Measurements from ENCODE around the gene GLO1.

Gene GLO1

GRCh38 chr6:38637756-38638155 lies 65.2 kb downstream of the GLO1 start:
- CTCF ChIA-PET = interaction anchor here (0.6 kb wide), 1 partner anchor 221 kb away, joined by 3 read pairs; no protein-coding TSS in a partner anchor
- TF ChIP-seq ARNT (IDR thresholded peaks at IDR 0.05) = no peak
- TF ChIP-seq FOXK2 (IDR thresholded peaks at IDR 0.05) = no peak
- TF ChIP-seq CTBP1 (IDR thresholded peaks at IDR 0.05; ENCODE audit: borderline replicate concordance) = no peak
- no peak for TF ChIP-seq LEF1 (IDR thresholded peaks at IDR 0.05; ENCODE audit: borderline replicate concordance)
- TF ChIP-seq ELF4 (IDR thresholded peaks at IDR 0.05) = no peak
- no peak for TF ChIP-seq NFRKB (IDR thresholded peaks at IDR 0.05)
- TF ChIP-seq ZNF384 (IDR thresholded peaks at IDR 0.05) = no peak
- no peak for TF ChIP-seq HDGF (IDR thresholded peaks at IDR 0.05; ENCODE audit: borderline replicate concordance)
- no peak for TF ChIP-seq PKNOX1 (IDR thresholded peaks at IDR 0.05)
- no peak for TF ChIP-seq BHLHE40 (IDR thresholded peaks at IDR 0.05; ENCODE audit: borderline replicate concordance)
- no peak for TF ChIP-seq FOXA1 (IDR thresholded peaks at IDR 0.05)
- no peak for TF ChIP-seq SUZ12 (IDR thresholded peaks at IDR 0.05)
- no peak for TF ChIP-seq TARDBP (IDR thresholded peaks at IDR 0.05)
- TF ChIP-seq FOXM1 (IDR thresholded peaks at IDR 0.05; ENCODE audit: borderline replicate concordance) = no peak
- TF ChIP-seq L3MBTL2 (conservative IDR thresholded peaks at IDR 0.05) = no peak
- TF ChIP-seq SP1 (IDR thresholded peaks at IDR 0.05) = no peak
- DNase-seq (ENCODE audit: extremely low spot score) = no peak
- POLR2A ChIA-PET = interaction anchor here (1.7 kb wide), 1 partner anchor 11 kb away, joined by 6 read pairs; no protein-coding TSS in a partner anchor

DNA sequence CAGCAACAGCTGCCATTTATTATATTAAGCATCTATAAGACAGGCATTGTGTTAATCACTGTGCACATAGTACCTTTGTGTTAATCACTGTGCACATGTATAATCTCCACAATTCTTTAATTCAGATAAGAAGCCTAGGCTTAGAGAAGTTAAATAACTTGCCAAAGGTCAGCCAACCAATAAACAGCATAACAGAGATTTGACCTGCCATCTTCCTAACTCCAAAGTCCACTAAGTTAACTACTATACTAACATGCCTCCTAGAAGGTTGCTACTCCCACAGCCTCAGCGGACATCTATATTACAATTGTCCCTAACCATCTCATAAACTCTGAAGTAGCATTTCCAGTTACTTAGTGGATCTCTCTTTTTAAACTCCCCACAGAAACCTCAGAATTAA lies 66.9 kb downstream of the GLO1 start:
- TF ChIP-seq SP1 (IDR thresholded peaks at IDR 0.05) (no peak), ZNF384 (IDR thresholded peaks at IDR 0.05) (no peak), CTBP1 (IDR thresholded peaks at IDR 0.05; ENCODE audit: borderline replicate concordance) (no peak), FOXM1 (IDR thresholded peaks at IDR 0.05; ENCODE audit: borderline replicate concordance) (no peak), SUZ12 (IDR thresholded peaks at IDR 0.05) (no peak), TARDBP (IDR thresholded peaks at IDR 0.05) (no peak), L3MBTL2 (conservative IDR thresholded peaks at IDR 0.05) (no peak), ELF4 (IDR thresholded peaks at IDR 0.05) (no peak), FOXK2 (IDR thresholded peaks at IDR 0.05) (no peak), LEF1 (IDR thresholded peaks at IDR 0.05; ENCODE audit: borderline replicate concordance) (no peak)
- ChIA-PET CTCF (no interaction called here), POLR2A (no interaction called here)
- DNase-seq (ENCODE audit: extremely low spot score) = no peak

- DNase-seq (ENCODE audit: extremely low spot score) = no peak
- CTCF ChIA-PET = no interaction called here
- POLR2A ChIA-PET = no interaction called here
- no peak for TF ChIP-seq BHLHE40 (IDR thresholded peaks at IDR 0.05; ENCODE audit: borderline replicate concordance)
- no peak for TF ChIP-seq PKNOX1 (IDR thresholded peaks at IDR 0.05)
- TF ChIP-seq SP1 (IDR thresholded peaks at IDR 0.05) = no peak
- TF ChIP-seq CTBP1 (IDR thresholded peaks at IDR 0.05; ENCODE audit: borderline replicate concordance) = no peak
- TF ChIP-seq ELF4 (IDR thresholded peaks at IDR 0.05) = no peak
- TF ChIP-seq SUZ12 (IDR thresholded peaks at IDR 0.05) = no peak
- TF ChIP-seq FOXM1 (IDR thresholded peaks at IDR 0.05; ENCODE audit: borderline replicate concordance) = no peak
- no peak for TF ChIP-seq ZNF384 (IDR thresholded peaks at IDR 0.05)
- no peak for TF ChIP-seq ARNT (IDR thresholded peaks at IDR 0.05)
- no peak for TF ChIP-seq L3MBTL2 (conservative IDR thresholded peaks at IDR 0.05)
- no peak for TF ChIP-seq HDGF (IDR thresholded peaks at IDR 0.05; ENCODE audit: borderline replicate concordance)
- no peak for TF ChIP-seq FOXK2 (IDR thresholded peaks at IDR 0.05)
These were observed 68.4 kb downstream of the GLO1 start for GRCh38 chr6:38634518-38634917.

GRCh38 chr6:38632490-38632889 lies 70.5 kb downstream of the GLO1 start:
- DNase-seq (ENCODE audit: extremely low spot score) = no peak
- ChIA-PET POLR2A (no interaction called here), CTCF (no interaction called here)
- no peak for TF ChIP-seq ZNF384 (IDR thresholded peaks at IDR 0.05)
- TF ChIP-seq SUZ12 (IDR thresholded peaks at IDR 0.05) = no peak
- TF ChIP-seq PKNOX1 (IDR thresholded peaks at IDR 0.05) = no peak
- no peak for TF ChIP-seq LEF1 (IDR thresholded peaks at IDR 0.05; ENCODE audit: borderline replicate concordance)
- no peak for TF ChIP-seq L3MBTL2 (conservative IDR thresholded peaks at IDR 0.05)
- TF ChIP-seq FOXK2 (IDR thresholded peaks at IDR 0.05) = no peak
- TF ChIP-seq FOXA1 (IDR thresholded peaks at IDR 0.05) = no peak
- TF ChIP-seq BHLHE40 (IDR thresholded peaks at IDR 0.05; ENCODE audit: borderline replicate concordance) = no peak
- TF ChIP-seq TARDBP (IDR thresholded peaks at IDR 0.05) = no peak
- no peak for TF ChIP-seq FOXM1 (IDR thresholded peaks at IDR 0.05; ENCODE audit: borderline replicate concordance)
- no peak for TF ChIP-seq NFRKB (IDR thresholded peaks at IDR 0.05)
- TF ChIP-seq SP1 (IDR thresholded peaks at IDR 0.05) = no peak
- no peak for TF ChIP-seq HDGF (IDR thresholded peaks at IDR 0.05; ENCODE audit: borderline replicate concordance)
- no peak for TF ChIP-seq ARNT (IDR thresholded peaks at IDR 0.05)
- no peak for TF ChIP-seq CTBP1 (IDR thresholded peaks at IDR 0.05; ENCODE audit: borderline replicate concordance)

GRCh38 chr6:38631186-38631783 lies 71.7 kb downstream of the GLO1 start:
- no peak for DNase-seq (ENCODE audit: extremely low spot score)
- POLR2A ChIA-PET = no interaction called here
- CTCF ChIA-PET = no interaction called here
- TF ChIP-seq TARDBP (IDR thresholded peaks at IDR 0.05) (no peak), BHLHE40 (IDR thresholded peaks at IDR 0.05; ENCODE audit: borderline replicate concordance) (no peak), PKNOX1 (IDR thresholded peaks at IDR 0.05) (no peak), L3MBTL2 (conservative IDR thresholded peaks at IDR 0.05) (no peak), FOXA1 (IDR thresholded peaks at IDR 0.05) (no peak), LEF1 (IDR thresholded peaks at IDR 0.05; ENCODE audit: borderline replicate concordance) (no peak), ZNF384 (IDR thresholded peaks at IDR 0.05) (no peak), FOXM1 (IDR thresholded peaks at IDR 0.05; ENCODE audit: borderline replicate concordance) (no peak), NFRKB (IDR thresholded peaks at IDR 0.05) (no peak), SUZ12 (IDR thresholded peaks at IDR 0.05) (no peak), CTBP1 (IDR thresholded peaks at IDR 0.05; ENCODE audit: borderline replicate concordance) (no peak), HDGF (IDR thresholded peaks at IDR 0.05; ENCODE audit: borderline replicate concordance) (no peak), ELF4 (IDR thresholded peaks at IDR 0.05) (no peak), SP1 (IDR thresholded peaks at IDR 0.05) (no peak), ARNT (IDR thresholded peaks at IDR 0.05) (no peak), FOXK2 (IDR thresholded peaks at IDR 0.05) (no peak)

All from HEK293T (cell line).